ENCODE results near the gene WDR7.

WDR7 gene

GRCh38 chr18:57003342-57003741 is 352.2 kb downstream of the WDR7 start:
- WGBS = no CpG with 5 or more reads among the region's 2 CpGs
- no peak overlapping the region for H2BK12ac ChIP-seq (ENCODE audit: low read length in 2 of 2)

GRCh38 chr18:57004366-57005121 is 353.4 kb downstream of the WDR7 start:
- Histone ChIP-seq H3K14ac (ENCODE audit: low read length in 2 of 2) (no peak overlapping the region), H2BK12ac (ENCODE audit: low read length in 2 of 2) (no peak overlapping the region), H3K9me3 (ENCODE audit: control insufficient read depth, low read length) (no peaks in the 10 kb centered on the region), H3K4ac (ENCODE audit: low read depth in 1 of 2, low read length in 2 of 2) (no peak overlapping the region), H4K91ac (ENCODE audit: low read length) (no peak overlapping the region), H4K8ac (ENCODE audit: low read length) (no peak overlapping the region), H2AK5ac (ENCODE audit: low read length, severe bottlenecking) (no peak overlapping the region), H3K4me1 (ENCODE audit: control insufficient read depth, insufficient read depth, low read depth, low read length) (peaks cover 1% of the 10 kb centered on the region), H3K4me2 (ENCODE audit: low read length, poor library complexity, severe bottlenecking) (no peak overlapping the region), H2AFZ (ENCODE audit: low read depth, low read length) (no peak overlapping the region), H3K79me1 (replicated peaks; ENCODE audit: low read length, poor library complexity, severe bottlenecking) (peaks cover 5% of the 10 kb centered on the region), H3K9ac (ENCODE audit: low read length) (no peak overlapping the region), H3K36me3 (ENCODE audit: control insufficient read depth in 1 of 2, insufficient read depth in 2 of 2, low read depth in 1 of 2, low read length in 2 of 2) (no peaks in the 10 kb centered on the region), H3K27ac (ENCODE audit: low read length, poor library complexity, severe bottlenecking) (peak overlapping the region; percentile 87), H2BK5ac (ENCODE audit: low read depth, low read length, poor library complexity, severe bottlenecking) (peak overlapping the region; percentile 19), H3K23ac (ENCODE audit: low read length in 2 of 2) (no peak overlapping the region), H2BK120ac (ENCODE audit: low read depth, low read length) (no peak overlapping the region), H3K18ac (ENCODE audit: low read depth in 1 of 2, low read length in 2 of 2) (no peak overlapping the region), H2BK15ac (ENCODE audit: low read depth, poor library complexity, severe bottlenecking) (no peak overlapping the region), H3K4me3 (ENCODE audit: insufficient read depth in 1 of 2, low read depth in 1 of 2, low read length in 2 of 2) (no peak overlapping the region), H3K27me3 (ENCODE audit: control insufficient read depth in 1 of 2, insufficient read depth in 1 of 2, low read length in 2 of 2) (no peaks in the 10 kb centered on the region)
- peak; percentile 57 for DNase-seq
- WGBS = 48% methylated on average over 2 of the region's 5 CpGs

More at GRCh38 chr18:57003342-57003741, 352.2 kb downstream of the WDR7 start:
- no peak for DNase-seq
- Histone ChIP-seq H3K9me3 (ENCODE audit: control insufficient read depth, low read length) (no peaks in the 10 kb centered on the region), H2BK120ac (ENCODE audit: low read depth, low read length) (no peak overlapping the region), H3K79me1 (replicated peaks; ENCODE audit: low read length, poor library complexity, severe bottlenecking) (peaks cover 4% of the 10 kb centered on the region), H3K36me3 (ENCODE audit: control insufficient read depth in 1 of 2, insufficient read depth in 2 of 2, low read depth in 1 of 2, low read length in 2 of 2) (no peaks in the 10 kb centered on the region), H4K8ac (ENCODE audit: low read length) (no peak overlapping the region), H3K27me3 (ENCODE audit: control insufficient read depth in 1 of 2, insufficient read depth in 1 of 2, low read length in 2 of 2) (no peaks in the 10 kb centered on the region), H2BK15ac (ENCODE audit: low read depth, poor library complexity, severe bottlenecking) (no peak overlapping the region), H3K4me3 (ENCODE audit: insufficient read depth in 1 of 2, low read depth in 1 of 2, low read length in 2 of 2) (no peak overlapping the region), H3K23ac (ENCODE audit: low read length in 2 of 2) (no peak overlapping the region), H3K4me1 (ENCODE audit: control insufficient read depth, insufficient read depth, low read depth, low read length) (peaks cover 1% of the 10 kb centered on the region), H2BK5ac (ENCODE audit: low read depth, low read length, poor library complexity, severe bottlenecking) (no peak overlapping the region), H3K4ac (ENCODE audit: low read depth in 1 of 2, low read length in 2 of 2) (no peak overlapping the region), H3K14ac (ENCODE audit: low read length in 2 of 2) (no peak overlapping the region), H3K9ac (ENCODE audit: low read length) (peak overlapping the region; percentile 4), H3K27ac (ENCODE audit: low read length, poor library complexity, severe bottlenecking) (peak overlapping the region; percentile 87), H3K4me2 (ENCODE audit: low read length, poor library complexity, severe bottlenecking) (no peak overlapping the region), H4K91ac (ENCODE audit: low read length) (no peak overlapping the region), H2AFZ (ENCODE audit: low read depth, low read length) (no peak overlapping the region), H3K18ac (ENCODE audit: low read depth in 1 of 2, low read length in 2 of 2) (no peak overlapping the region), H2AK5ac (ENCODE audit: low read length, severe bottlenecking) (no peak overlapping the region)

- Histone ChIP-seq H2AFZ (ENCODE audit: low read depth, low read length) (no peak overlapping the region), H3K27ac (ENCODE audit: low read length, poor library complexity, severe bottlenecking) (no peak overlapping the region), H3K4me1 (ENCODE audit: control insufficient read depth, insufficient read depth, low read depth, low read length) (peaks cover 1% of the 10 kb centered on the region), H3K79me1 (replicated peaks; ENCODE audit: low read length, poor library complexity, severe bottlenecking) (peaks cover 5% of the 10 kb centered on the region), H3K4ac (ENCODE audit: low read depth in 1 of 2, low read length in 2 of 2) (no peak overlapping the region), H2BK120ac (ENCODE audit: low read depth, low read length) (no peak overlapping the region), H4K8ac (ENCODE audit: low read length) (peak overlapping the region; percentile 41), H2BK12ac (ENCODE audit: low read length in 2 of 2) (no peak overlapping the region), H4K91ac (ENCODE audit: low read length) (no peak overlapping the region), H2BK5ac (ENCODE audit: low read depth, low read length, poor library complexity, severe bottlenecking) (no peak overlapping the region), H3K23ac (ENCODE audit: low read length in 2 of 2) (no peak overlapping the region), H3K4me2 (ENCODE audit: low read length, poor library complexity, severe bottlenecking) (no peak overlapping the region), H3K14ac (ENCODE audit: low read length in 2 of 2) (peak overlapping the region in 1 of 2 experiments; percentile 93), H3K27me3 (ENCODE audit: control insufficient read depth in 1 of 2, insufficient read depth in 1 of 2, low read length in 2 of 2) (no peaks in the 10 kb centered on the region), H3K9ac (ENCODE audit: low read length) (no peak overlapping the region), H3K9me3 (ENCODE audit: control insufficient read depth, low read length) (no peaks in the 10 kb centered on the region), H2AK5ac (ENCODE audit: low read length, severe bottlenecking) (peak overlapping the region; percentile 22), H2BK15ac (ENCODE audit: low read depth, poor library complexity, severe bottlenecking) (no peak overlapping the region), H3K18ac (ENCODE audit: low read depth in 1 of 2, low read length in 2 of 2) (no peak overlapping the region), H3K4me3 (ENCODE audit: insufficient read depth in 1 of 2, low read depth in 1 of 2, low read length in 2 of 2) (no peak overlapping the region), H3K36me3 (ENCODE audit: control insufficient read depth in 1 of 2, insufficient read depth in 2 of 2, low read depth in 1 of 2, low read length in 2 of 2) (no peaks in the 10 kb centered on the region)
- no peak for DNase-seq
- WGBS = 74% methylated on average over 11 of the region's 11 CpGs
These were observed 357.0 kb downstream of the WDR7 start for GRCh38 chr18:57008001-57008686.

GRCh38 chr18:57009844-57010243 is 358.7 kb downstream of the WDR7 start:
- Histone ChIP-seq H2BK120ac (ENCODE audit: low read depth, low read length) (no peak overlapping the region), H3K9ac (ENCODE audit: low read length) (no peak overlapping the region), H3K4me1 (ENCODE audit: control insufficient read depth, insufficient read depth, low read depth, low read length) (peaks cover 1% of the 10 kb centered on the region), H2AFZ (ENCODE audit: low read depth, low read length) (no peak overlapping the region), H3K4me3 (ENCODE audit: insufficient read depth in 1 of 2, low read depth in 1 of 2, low read length in 2 of 2) (no peak overlapping the region), H3K27ac (ENCODE audit: low read length, poor library complexity, severe bottlenecking) (no peak overlapping the region), H3K27me3 (ENCODE audit: control insufficient read depth in 1 of 2, insufficient read depth in 1 of 2, low read length in 2 of 2) (no peaks in the 10 kb centered on the region), H3K18ac (ENCODE audit: low read depth in 1 of 2, low read length in 2 of 2) (no peak overlapping the region), H2BK5ac (ENCODE audit: low read depth, low read length, poor library complexity, severe bottlenecking) (no peak overlapping the region), H2AK5ac (ENCODE audit: low read length, severe bottlenecking) (no peak overlapping the region), H3K14ac (ENCODE audit: low read length in 2 of 2) (no peak overlapping the region), H4K8ac (ENCODE audit: low read length) (no peak overlapping the region), H3K4ac (ENCODE audit: low read depth in 1 of 2, low read length in 2 of 2) (no peak overlapping the region), H3K36me3 (ENCODE audit: control insufficient read depth in 1 of 2, insufficient read depth in 2 of 2, low read depth in 1 of 2, low read length in 2 of 2) (no peaks in the 10 kb centered on the region), H3K23ac (ENCODE audit: low read length in 2 of 2) (no peak overlapping the region), H3K79me1 (replicated peaks; ENCODE audit: low read length, poor library complexity, severe bottlenecking) (peaks cover 5% of the 10 kb centered on the region), H2BK15ac (ENCODE audit: low read depth, poor library complexity, severe bottlenecking) (no peak overlapping the region), H3K9me3 (ENCODE audit: control insufficient read depth, low read length) (no peaks in the 10 kb centered on the region), H2BK12ac (ENCODE audit: low read length in 2 of 2) (no peak overlapping the region), H3K4me2 (ENCODE audit: low read length, poor library complexity, severe bottlenecking) (no peak overlapping the region), H4K91ac (ENCODE audit: low read length) (no peak overlapping the region)
- 100% methylated on average over 3 of the region's 4 CpGs for WGBS
- DNase-seq = no peak

All from mesenchymal stem cell (in vitro differentiated cells and primary cell).